ENCODE results near the gene AGPAT2. TPM values are rescaled to one million over a fixed set of nuclear protein-coding genes. Genes with fewer than 3 reads are reported as not detected.

Gene AGPAT2
- total RNA-seq, 1 experiment from 2014 or later = 103 TPM

- peaks cover 21% of the 10 kb centered on the region; the same call in 1 of the 2 replicates for H4K20me1 ChIP-seq (ENCODE audit: low read length)
- DNase-seq = no peak
These were observed 32.1 kb upstream of the AGPAT2 start for GRCh38 chr9:136719195-136719880.

GRCh38 chr9:136718345-136719194, 31.3 kb upstream of the AGPAT2 start:
- Histone ChIP-seq H3K9me2 (replicated peaks; ENCODE audit: low read length) (no peaks in the 10 kb centered on the region), H3K4me3 (ENCODE audit: low read length) (no peak overlapping the region), H3K9me3 (ENCODE audit: low read length) (no peaks in the 10 kb centered on the region), H3F3A (ENCODE audit: low read length, unreplicated experiment) (peaks cover 2% of the 10 kb centered on the region), H2AFZ (ENCODE audit: low read length) (no peak overlapping the region), H3K79me2 (ENCODE audit: low read length) (no peaks in the 10 kb centered on the region), H3K27me3 (ENCODE audit: low read length) (no peaks in the 10 kb centered on the region), H3K4me1 (ENCODE audit: insufficient read depth, low read length) (no peaks in the 10 kb centered on the region; the same call in 1 of the 2 replicates), H3K4me2 (ENCODE audit: low read length) (no peak overlapping the region), H3K36me3 (ENCODE audit: low read depth, low read length) (peaks cover 1% of the 10 kb centered on the region; the same call in 1 of the 2 replicates), H3K27ac (ENCODE audit: low read length) (no peak overlapping the region), H3K9ac (ENCODE audit: low read length) (no peak overlapping the region), H4K20me1 (ENCODE audit: low read length) (peaks cover 13% of the 10 kb centered on the region; the same call in 1 of the 2 replicates)
- BruUV-seq (replicated peaks) = no TSS peak
- CTCF ChIA-PET = no interaction called here
- TF ChIP-seq CTCF (conservative IDR thresholded peaks at IDR 0.05; ENCODE audit: low read depth, low read length) (no peak), EZH2phosphoT487 (IDR thresholded peaks at IDR 0.05; ENCODE audit: borderline replicate concordance, low read length) (no peak), EZH2 (IDR thresholded peaks at IDR 0.05; ENCODE audit: low read length, unreplicated experiment) (no peak)
- POLR2A ChIA-PET (ENCODE audit: unreplicated experiment) = interaction anchor here (0.6 kb wide), 2 partner anchors 9 to 504 kb away, joined by 3 read pairs; no protein-coding TSS in a partner anchor
- intact Hi-C loops (cut with micrococcal nuclease) = no loop called here
- ATAC-seq = no peak
- DNase-seq = no peak

More at GRCh38 chr9:136719195-136719880, 32.1 kb upstream of the AGPAT2 start:
- ATAC-seq = no peak
- no peaks in the 10 kb centered on the region for H3K9me3 ChIP-seq (ENCODE audit: low read length)
- H3K4me3 ChIP-seq (ENCODE audit: low read length) = no peak overlapping the region
- CTCF ChIA-PET = no interaction called here
- no peaks in the 10 kb centered on the region for H3K4me1 ChIP-seq (ENCODE audit: insufficient read depth, low read length)
- POLR2A ChIA-PET (ENCODE audit: unreplicated experiment) = interaction anchor here (0.6 kb wide), 1 partner anchor 503 kb away, joined by 3 read pairs; no protein-coding TSS in a partner anchor
- peaks cover 9% of the 10 kb centered on the region; the same call in 1 of the 2 replicates for H3K36me3 ChIP-seq (ENCODE audit: low read depth, low read length)
- no peak for TF ChIP-seq EZH2 (IDR thresholded peaks at IDR 0.05; ENCODE audit: low read length, unreplicated experiment)
- no peak for TF ChIP-seq EZH2phosphoT487 (IDR thresholded peaks at IDR 0.05; ENCODE audit: borderline replicate concordance, low read length)
- no peak for TF ChIP-seq CTCF (conservative IDR thresholded peaks at IDR 0.05; ENCODE audit: low read depth, low read length)
- intact Hi-C loops (cut with micrococcal nuclease) = no loop called here
- H3K9ac ChIP-seq (ENCODE audit: low read length) = no peak overlapping the region
- H3K9me2 ChIP-seq (replicated peaks; ENCODE audit: low read length) = no peaks in the 10 kb centered on the region
- H3K27me3 ChIP-seq (ENCODE audit: low read length) = no peaks in the 10 kb centered on the region
- H3K4me2 ChIP-seq (ENCODE audit: low read length) = no peak overlapping the region
- peaks cover 7% of the 10 kb centered on the region; the same call in 1 of the 2 replicates for H3K79me2 ChIP-seq (ENCODE audit: low read length)
- no peak overlapping the region for H3K27ac ChIP-seq (ENCODE audit: low read length)
- H3F3A ChIP-seq (ENCODE audit: low read length, unreplicated experiment) = peaks cover 7% of the 10 kb centered on the region
- no TSS peak for BruUV-seq (replicated peaks)
- no peak overlapping the region for H2AFZ ChIP-seq (ENCODE audit: low read length)
